Hematopoietic multipotent progenitor cell treated with erythropoietin and hydrocortisone succinate and interleukin-3 and kit ligand, for 17 days (in vitro differentiated cells): ENCODE results near the gene BICD1.

Experiments used
- DNase-seq: peaks from one replicate; pipeline ENCODE4 v3.0.0-alpha.2; 2015; ENCODE audit warnings: low spot score

Gene BICD1

DNA sequence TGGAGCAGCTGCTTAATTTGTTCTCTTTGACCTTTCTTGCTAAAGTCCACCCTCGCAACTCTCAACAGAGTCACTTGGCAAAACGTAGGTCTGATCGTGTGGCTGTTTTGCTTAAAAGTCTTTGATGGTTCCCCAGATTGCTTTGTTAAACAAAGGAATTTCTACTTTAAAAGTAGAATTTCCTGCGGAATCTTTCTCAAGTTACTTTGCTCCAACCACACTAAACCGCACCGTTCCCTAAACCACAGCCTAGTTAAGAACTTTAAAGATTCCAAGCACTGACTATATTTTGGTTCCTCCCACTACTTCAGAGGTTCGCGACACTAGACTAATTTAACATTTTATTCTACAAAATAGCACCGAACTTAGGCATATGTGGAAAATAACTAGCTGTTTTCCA is 177.9 kb downstream of the BICD1 start:
- no peak for DNase-seq

DNA sequence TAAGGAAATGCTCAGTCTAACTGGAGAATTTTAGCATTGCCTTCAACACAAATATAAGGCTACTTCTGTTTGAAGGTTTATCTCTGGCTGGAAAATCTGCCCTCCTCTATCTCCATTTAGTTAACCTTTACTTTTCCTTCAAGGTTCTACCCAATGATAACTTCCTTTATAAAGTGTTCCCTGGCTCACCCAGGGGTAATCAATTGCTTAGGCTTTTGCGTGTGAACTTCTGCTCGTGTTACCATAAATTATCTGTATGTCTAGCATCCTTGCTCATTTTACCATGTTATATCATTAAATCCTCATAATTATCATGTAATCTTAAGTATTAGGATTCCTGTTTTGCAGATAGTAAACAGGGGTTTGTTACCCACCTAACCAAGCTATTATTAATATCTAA is 178.4 kb downstream of the BICD1 start:
- DNase-seq, result no peak

DNA sequence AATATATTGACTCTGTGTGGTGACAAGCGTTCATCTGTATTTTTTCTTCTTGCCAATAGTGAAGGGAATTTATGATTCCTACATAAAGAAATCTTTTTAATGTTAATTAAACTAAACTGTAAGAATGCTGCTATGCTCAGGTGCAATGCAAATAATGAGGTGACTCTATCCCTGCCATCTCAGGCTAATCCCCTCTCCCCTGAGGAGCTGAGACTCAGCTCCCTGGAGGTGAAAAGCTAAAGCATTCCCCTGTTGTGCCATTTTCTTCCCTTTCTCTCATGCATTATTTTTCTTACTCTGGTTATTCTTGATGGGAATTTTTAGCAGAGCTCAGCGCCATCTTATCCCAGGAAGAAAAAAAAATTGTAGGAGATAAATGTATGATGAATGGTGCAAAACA is 178.8 kb downstream of the BICD1 start:
- no peak for DNase-seq

DNA sequence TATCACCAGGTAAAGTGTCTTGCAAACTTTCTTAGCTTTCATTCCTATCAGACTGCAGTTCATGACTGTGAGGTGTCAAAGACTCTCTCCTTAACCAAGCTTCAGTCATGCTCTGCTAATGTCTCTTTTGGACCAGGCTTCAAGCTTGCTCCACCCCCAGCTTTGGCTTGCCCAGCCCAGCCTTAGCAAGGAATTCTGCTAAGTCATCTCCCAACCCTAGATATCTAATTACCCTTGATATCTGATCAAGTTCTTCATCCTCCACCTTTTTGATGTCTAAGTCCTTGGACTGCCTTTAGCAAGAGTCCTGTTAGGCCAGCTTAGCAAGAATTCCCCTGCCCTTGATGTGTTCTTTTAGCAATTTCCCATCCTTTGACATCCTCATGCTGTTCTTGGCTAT is 183.8 kb downstream of the BICD1 start:
- DNase-seq, result no peak

DNA sequence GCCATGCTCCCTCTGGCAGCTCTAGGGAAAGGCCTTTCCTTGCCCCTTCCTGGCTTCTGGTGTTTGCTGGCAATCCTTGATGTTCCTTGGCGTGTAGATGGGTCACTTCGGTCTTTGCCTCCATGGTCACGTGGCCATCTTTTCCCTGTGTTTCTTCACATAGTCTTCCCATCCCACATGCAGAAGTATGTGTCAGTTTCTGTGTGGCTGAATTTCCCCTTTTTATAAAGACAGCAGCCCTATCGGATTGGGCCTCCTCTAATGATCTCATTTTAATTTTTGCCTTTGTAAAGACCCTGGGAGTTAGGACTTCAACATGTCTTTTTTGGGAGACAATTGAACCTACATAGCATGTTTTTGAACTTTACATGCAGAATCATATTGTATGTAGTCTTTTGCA is 185.5 kb downstream of the BICD1 start:
- no peak for DNase-seq

DNA sequence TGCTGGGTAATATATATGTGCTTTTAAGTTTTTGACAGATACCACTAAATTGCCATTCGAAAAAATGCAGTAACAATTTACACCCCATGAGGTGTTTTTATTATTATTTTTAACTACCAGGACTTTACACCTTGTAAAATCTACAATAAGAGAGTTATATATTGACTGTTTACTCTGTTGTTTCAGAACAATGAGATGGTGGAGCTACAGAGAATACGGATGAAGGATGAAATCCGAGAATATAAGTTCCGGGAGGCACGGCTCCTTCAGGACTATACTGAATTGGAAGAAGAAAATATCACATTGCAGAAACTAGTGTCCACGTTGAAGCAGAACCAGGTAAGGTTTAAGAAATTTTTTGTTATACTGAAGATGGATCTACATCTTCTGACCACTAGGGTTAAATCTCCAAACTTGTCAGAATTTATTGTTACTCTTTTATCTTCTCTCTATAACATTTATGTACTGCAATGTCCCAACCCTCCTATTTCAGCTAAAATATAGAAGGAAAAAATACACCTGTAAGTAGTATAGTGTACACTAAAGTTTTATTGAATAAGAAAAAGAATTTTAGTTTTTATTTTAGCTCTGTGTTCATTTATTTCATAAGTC is 187.3 kb downstream of the BICD1 start:
- DNase-seq, result no peak

DNA sequence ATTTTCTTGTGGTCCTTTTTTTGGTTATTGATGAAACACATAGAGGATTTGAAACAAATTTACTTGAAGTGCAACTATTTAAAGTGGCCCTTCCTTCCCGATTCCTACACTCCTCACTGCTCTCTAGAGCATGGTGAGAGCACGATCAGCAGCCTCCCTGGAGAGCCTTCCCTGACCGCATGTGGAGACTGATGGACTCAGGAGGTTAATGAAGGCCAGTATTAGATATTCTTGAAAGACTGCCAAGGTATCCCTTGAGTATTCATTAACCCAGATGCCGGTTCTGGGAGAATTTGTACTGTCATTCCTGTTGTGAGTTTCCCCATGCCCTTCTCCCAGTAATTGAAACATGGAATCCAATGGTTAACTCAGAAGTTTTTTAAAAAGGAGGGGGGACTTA is 189.9 kb downstream of the BICD1 start:
- no peak for DNase-seq

DNA sequence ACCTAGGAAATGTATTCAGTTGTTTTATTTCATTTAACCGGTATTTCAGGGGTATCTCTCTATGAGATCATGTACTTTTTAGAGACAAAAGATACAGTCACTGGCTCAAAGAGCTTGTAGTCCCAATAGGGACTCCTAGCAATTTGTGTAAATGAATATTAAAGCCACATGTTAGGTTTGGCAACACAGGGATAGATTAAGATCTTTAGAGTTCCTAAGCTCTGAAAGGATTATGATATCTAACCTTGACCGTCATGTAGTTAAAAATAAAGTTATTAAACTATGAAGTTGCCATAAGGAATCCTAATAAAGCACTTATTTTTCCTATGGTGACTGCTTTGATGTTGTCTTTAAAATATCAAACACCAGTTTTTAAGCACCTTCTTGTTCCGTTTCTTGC is 192.3 kb downstream of the BICD1 start:
- DNase-seq, result no peak

DNA sequence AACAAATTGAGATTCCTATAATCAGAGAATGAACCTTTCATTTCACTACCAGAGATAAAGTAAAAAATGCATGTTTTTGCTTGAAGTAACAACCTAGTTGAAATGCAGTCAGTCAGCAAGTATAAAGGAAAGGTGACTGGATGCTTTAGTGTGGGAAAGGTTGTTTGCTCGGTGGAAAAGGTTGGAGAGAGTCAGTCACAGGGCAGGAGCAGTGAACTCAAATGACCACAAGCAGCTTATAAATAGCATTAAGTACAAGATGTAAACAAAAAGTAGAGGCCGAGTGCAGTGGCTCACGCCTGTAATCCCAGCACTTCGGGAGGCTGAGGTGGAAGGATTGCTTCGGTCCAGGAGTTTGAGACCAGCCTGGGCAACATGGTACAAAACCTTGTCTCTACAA is 194.6 kb downstream of the BICD1 start:
- DNase-seq, result no peak

DNA sequence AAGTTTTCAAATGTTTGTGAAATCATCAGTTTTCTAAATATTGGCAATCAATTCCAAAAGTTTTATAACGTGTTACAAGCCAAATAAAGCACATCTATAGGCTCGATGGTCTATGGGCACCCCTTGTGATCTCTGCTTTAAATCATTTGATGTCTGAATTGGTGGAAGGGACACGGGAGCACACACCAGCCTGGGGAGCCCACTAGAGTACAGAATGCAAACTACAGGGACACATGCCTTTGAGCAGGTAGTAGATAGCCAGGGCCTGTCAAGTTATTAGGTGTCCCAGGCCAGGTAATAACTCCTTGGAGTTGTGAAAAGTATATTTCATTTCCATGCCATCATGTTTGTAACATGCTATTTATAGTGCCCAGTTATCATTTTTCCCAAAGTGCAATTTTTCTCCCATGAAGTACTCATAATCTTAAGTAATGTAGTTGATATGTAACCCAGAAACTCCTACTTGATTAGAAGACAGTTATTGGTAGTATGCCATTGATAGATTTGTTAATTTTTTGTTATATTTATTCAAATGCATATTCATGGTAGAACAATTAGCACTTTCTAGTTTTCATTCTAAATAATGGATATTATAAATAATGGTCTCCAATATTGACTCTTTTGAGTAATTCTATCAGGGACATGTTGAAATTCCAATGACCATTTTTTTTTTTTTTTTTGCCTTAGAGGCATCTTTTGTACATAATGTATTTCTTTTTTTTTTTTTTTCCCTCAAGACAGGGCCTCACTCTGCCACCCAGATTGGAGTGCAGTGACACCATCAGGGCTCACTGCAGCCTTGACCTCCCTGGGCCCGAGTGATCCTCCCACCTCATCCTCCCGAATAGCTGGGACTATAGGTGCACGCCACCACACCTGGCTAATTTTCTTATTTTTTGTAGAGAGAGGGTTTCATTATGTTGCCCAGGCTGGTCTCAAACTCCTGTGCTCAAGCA is 195.8 kb downstream of the BICD1 start:
- no peak for DNase-seq

DNA sequence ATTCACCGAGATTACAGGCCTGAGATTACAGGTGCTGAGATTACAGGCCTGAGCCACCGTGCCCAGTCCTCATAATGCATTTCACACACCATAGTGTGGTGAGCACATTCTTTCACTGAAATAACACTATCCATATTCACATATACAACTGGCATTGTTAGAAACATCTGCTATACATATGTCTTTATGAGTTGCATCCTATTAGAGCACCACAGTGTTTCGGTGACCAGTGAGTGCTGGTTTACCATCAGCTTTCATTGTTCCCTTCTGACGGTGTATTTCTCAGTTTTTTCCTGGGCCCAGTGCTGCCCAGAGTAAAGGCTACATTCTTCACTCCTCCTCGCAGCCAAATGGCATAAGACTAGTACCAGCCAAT is 196.5 kb downstream of the BICD1 start:
- DNase-seq, result no peak

DNA sequence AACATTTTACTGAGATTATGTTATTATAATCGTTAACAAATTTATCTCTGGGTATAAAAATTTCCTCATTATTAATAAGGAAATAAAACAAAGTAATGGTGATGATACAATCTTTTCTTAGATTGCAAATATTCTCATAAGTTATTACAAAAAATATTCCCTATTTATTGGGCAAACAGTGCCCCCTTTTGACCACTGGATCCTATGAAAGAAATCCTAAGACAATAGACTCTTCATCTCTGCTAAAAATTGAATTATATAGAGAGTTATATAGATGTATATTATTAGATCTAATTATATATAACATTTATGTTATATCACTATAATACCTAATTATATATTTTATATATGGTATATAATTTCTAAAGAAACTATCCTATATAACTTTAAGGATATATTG is 198.5 kb downstream of the BICD1 start:
- peak; percentile 42 for DNase-seq

DNA sequence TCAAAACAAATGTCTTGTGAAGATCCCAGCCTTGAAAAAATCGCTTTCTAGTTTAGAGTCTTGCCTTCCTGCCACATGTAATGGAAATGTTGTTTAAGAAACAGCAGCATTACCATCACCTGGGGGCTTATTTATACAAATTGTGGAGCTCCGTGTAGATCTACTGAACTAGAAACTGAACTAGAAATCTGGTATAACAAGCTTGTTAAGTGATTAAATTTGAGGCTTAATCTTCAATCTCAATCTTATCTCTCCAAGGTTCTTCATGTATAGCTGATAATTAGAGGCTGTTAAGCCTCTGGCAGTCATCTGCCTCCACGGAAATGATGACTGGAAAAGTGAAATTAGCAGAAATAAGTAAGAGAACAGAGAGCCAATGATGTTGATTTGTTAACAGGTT is 200.7 kb downstream of the BICD1 start:
- DNase-seq, result no peak

DNA sequence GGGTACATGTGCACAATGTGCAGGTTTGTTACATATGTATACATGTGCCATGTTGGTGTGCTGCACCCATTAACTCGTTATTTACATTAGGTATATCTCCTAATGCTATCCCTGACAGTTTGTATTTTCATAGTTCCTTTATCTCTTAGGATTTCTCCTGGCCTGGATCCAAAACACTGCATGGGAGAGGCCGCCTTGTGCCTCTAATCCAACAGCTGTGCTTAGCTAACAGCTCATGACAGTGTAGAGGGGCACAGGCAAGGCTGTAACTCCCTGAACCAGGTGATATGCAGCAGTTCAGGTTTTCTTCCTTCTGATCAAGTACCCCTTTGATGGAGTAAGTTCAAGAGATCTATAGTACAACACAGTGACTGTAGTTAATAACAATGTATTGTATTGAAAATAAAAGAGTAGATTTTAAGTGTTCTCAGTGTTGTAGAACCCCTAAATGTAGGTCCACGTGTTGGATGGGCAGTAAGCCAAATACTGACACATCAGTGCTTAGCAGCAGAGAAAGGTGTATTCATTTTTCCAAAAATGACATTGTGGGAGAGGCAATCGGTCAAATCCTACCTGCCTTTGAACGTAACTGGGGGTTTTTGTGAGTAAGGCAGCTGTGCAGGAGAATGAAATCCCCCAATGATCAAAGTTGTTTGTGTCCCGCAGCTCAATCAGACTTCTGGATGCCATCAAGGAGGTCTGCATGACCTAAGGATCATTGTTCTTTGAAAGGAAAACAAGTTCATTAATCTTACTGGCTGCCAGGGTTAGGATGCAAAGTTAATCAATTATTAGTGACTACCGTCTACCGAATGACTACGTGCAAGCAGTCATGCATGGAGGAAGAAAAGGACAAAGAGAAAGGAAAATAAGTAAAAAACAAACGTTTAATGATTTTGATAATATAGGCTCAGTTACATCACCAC is 203.4 kb downstream of the BICD1 start:
- no peak for DNase-seq

DNA sequence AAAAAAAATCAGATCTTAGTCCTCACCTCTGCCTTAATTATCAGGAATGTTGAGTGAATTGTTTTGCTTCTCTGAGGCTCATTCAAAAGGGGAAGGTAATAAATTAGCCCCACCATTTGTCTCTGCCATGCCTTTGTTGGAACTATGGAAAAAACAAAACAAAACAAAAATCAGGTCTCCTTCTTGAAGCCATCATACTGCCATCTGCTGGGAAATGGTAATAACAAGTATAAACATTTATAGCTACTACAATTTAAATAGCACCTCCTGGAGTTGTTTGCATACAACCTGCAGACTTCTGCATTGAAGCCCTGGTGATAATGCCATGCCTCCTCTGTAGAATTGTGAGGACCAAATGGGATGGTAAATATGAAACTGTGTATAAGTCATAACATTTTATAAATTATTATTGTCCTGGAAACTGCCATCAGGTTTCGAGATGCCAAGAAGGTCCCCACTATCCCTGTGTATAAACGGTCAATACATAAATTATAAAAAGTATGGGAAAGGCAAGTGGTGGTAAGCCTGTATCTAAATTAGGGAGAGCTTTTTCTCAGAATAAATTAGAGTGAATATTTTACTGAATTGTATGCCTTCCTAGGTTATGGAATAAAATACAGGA is 205.5 kb downstream of the BICD1 start:
- peak; percentile 30 for DNase-seq

DNA sequence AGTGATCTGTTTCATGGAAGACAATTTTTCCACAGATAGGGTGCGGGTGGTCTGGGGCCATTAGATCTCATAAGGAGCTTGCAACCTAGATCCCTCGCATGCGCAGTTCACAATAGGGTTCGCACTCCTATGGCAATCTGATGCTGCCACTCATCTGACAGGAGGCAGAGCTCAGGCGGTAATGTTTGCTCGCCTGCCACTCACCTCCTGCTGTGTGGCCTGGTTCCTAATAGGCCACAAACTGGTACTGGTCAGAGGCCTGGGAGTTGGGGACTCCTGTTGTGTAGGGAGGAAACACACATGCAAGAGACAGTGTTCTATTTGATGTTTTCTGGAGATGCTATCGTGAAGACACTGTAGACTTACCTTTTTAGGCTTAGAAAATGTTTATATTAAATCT is 215.7 kb downstream of the BICD1 start:
- DNase-seq, result no peak

DNA sequence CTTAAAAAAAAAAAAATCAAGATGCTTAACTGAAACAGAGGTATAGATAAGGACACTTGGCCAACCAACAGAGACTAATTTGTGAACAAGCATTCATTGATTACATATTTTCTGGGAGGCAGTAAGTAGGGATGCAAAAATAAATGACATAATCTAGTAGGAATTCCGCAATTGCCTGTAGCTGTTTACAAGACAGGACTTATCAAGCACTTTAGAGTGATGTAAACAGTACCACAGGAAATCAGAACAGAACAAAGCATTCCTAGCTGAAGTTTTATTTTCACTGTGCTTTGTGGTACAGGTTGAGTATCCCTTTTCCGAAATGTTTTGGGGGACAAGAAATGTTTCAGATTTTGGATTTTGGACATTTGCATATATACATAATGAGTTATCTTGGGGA is 224.5 kb downstream of the BICD1 start:
- no peak for DNase-seq

DNA sequence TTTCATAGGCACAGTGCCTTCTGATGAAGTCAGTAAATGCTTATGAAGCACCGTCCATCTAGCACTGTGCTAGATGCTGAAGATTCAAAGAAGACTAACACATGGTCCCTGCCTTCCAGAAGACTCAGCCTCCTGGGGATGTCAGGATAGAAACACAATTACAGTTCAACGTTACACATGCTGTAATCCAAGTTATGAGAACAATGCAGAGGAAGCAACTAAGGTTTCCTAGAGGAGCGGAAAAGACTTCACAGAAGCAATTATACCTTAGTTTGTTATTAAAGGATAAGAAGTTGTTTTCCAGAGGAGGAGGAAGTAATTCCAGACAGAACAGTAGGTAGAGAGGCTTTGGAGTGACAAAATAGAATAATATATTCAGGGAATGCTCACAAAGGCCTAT is 225.8 kb downstream of the BICD1 start:
- DNase-seq, result no peak

DNA sequence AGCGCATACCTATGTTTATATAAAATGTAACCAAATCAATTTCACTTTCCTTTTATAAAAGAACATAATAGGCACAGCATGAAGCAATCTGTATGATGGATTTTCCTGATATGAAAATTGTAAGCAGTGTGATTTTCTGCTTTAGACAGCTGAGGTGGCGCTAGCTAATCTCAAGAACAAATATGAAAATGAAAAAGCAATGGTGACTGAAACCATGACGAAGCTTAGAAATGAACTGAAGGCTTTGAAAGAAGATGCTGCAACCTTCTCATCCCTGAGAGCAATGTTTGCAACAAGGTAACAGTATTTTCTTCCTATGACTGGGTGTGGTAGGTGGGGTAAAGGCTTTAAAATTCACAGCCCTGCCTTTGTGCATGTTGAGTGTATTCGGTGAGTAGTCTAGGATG is 227.7 kb downstream of the BICD1 start:
- DNase-seq, result no peak

DNA sequence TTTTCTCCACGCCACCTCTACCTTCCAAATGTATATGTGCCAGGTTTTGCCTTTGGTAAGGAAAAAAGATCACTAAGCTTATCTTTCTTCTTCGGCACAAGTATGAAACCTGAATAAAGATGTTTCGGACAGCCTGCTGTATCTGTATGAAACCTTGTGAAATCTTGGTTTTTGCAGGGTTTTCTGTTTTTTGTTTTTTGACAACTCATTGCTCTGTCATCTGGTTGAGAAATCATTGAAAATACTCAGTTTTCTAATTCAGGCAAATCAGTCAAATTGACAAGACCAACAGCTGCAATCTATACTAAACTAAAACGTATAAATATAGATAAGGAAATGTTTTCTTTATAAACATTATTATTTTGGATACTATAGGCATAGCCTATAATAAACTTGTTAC is 229.6 kb downstream of the BICD1 start:
- DNase-seq, result no peak

DNA sequence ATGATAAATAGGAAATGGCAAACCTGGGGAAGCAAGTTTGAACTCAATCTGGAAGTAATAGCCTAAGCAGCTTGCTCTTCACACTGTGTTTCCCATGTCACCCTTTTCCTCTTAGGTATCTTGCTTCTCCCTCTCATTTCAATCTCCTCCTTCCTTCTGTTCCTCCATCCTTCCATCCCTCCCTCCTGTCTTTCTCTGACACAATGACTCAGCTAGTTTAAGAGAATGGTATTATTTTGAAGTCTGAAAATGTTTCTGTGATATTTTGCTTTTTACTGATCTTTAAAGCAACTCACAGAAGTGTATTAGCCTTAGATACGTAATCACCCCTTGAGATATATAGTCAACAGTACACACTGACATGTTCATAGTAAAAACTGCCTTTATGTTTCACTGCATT is 236.8 kb downstream of the BICD1 start:
- no peak for DNase-seq

DNA sequence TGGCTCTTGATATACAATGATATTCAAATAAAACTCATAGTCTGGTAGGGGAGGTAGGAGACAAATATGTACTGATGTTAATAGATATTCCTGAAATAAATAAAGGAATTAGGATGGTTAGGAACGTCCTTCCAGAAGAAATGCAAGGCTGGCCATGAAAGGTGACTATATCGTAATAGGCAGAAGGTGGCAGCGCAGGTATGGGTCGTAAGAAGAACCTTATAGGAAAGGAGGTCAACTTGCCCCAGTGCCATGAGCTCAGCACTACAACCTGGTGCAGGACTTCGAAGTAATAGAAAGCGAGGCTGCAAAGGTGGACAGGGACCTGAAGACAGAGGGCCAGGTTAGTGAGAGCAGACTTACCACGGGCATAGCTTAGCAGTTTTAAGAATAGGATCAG is 237.4 kb downstream of the BICD1 start:
- DNase-seq, result no peak
